ENCODE data around the gene NRARP. TPM values are rescaled to one million over a fixed set of nuclear protein-coding genes. Genes with fewer than 3 reads are reported as not detected.

The NRARP gene
- total RNA-seq, 1 experiment from 2014 or later, result 51.5 TPM

- TF ChIP-seq ATF3 (CRISPR knock-in tag; conservative IDR thresholded peaks at IDR 0.05) (no peak), TP53 (CRISPR knock-in tag; IDR thresholded peaks at IDR 0.05) (0 out of 2 replicates have a peak, but pooled peaks have one; percentile 73), CTCF (IDR thresholded peaks at IDR 0.05) (no peak), ZNF281 (CRISPR knock-in tag; IDR thresholded peaks at IDR 0.05) (no peak), ARID4B (CRISPR knock-in tag; IDR thresholded peaks at IDR 0.05; ENCODE audit: borderline replicate concordance) (no peak), ZNF416 (CRISPR knock-in tag; IDR thresholded peaks at IDR 0.05) (no peak), NR1H2 (CRISPR knock-in tag; IDR thresholded peaks at IDR 0.05) (no peak), E2F4 (CRISPR knock-in tag; IDR thresholded peaks at IDR 0.05; ENCODE audit: borderline replicate concordance, low read depth) (peak; percentile 77), HMGA2 (CRISPR knock-in tag; IDR thresholded peaks at IDR 0.05) (no peak), USF2 (CRISPR knock-in tag; IDR thresholded peaks at IDR 0.05) (no peak), ZBTB21 (CRISPR knock-in tag; IDR thresholded peaks at IDR 0.05; ENCODE audit: borderline replicate concordance) (no peak), KAT7 (CRISPR knock-in tag; IDR thresholded peaks at IDR 0.05; ENCODE audit: borderline replicate concordance) (no peak), FOXP1 (CRISPR knock-in tag; IDR thresholded peaks at IDR 0.05; ENCODE audit: borderline replicate concordance) (peak; percentile 63; the same call in 1 of the 2 replicates), SOX15 (CRISPR knock-in tag; IDR thresholded peaks at IDR 0.05) (no peak), ZNF532 (CRISPR knock-in tag; IDR thresholded peaks at IDR 0.05; ENCODE audit: borderline replicate concordance) (no peak), FOXJ3 (CRISPR knock-in tag; IDR thresholded peaks at IDR 0.05; ENCODE audit: borderline replicate concordance) (no peak), ETV6 (CRISPR knock-in tag; IDR thresholded peaks at IDR 0.05) (peak; percentile 70; the same call in 1 of the 2 replicates), MYBL2 (CRISPR knock-in tag; IDR thresholded peaks at IDR 0.05) (0 out of 2 replicates have a peak, but pooled peaks have one; percentile 64), CREM (CRISPR knock-in tag; IDR thresholded peaks at IDR 0.05) (no peak), GRHL2 (CRISPR knock-in tag; IDR thresholded peaks at IDR 0.05; ENCODE audit: insufficient replicate concordance, severe bottlenecking) (no peak), CDX4 (CRISPR knock-in tag; IDR thresholded peaks at IDR 0.05; ENCODE audit: borderline replicate concordance) (no peak)
Observed at GRCh38 chr9:137301081-137301947, 757 bp downstream of the NRARP start (continued).

All from WTC11 (cell line).